Astrocyte of the cerebellum (primary cell): Measurements from ENCODE around the gene FANCD2.
"Not testable (repeated sequence)": the region's sequence is repeated elsewhere in the genome, so short reads cannot be mapped to it uniquely, and the experiment has no call there.

Experiments
- DNase-seq: peaks from one replicate; pipeline ENCODE4 v3.0.0-alpha.2; 2011; ENCODE audit warnings: low read depth
- H3K4me3 ChIP-seq: 2 replicates; pipeline ENCODE4 v1.5.1; 2011; ENCODE audit warnings: mild to moderate bottlenecking, low read depth, low read length, moderate library complexity
- CTCF ChIP-seq: IDR thresholded peaks from 2 replicates; pipeline ENCODE4 v1.5.1; 2012; ENCODE audit warnings: low read length, low read depth, moderate library complexity, mild to moderate bottlenecking; ENCODE audit errors: missing control alignments
- in situ Hi-C: cut with HindIII; loops from 2 replicates; pipeline ENCODE4 v1.10.0; 2017; ENCODE audit warnings: low sequenced_read_pairs

Gene FANCD2

GRCh38 chr3:10074666-10075065, 48.4 kb downstream of the FANCD2 start:
- no peak overlapping the region for H3K4me3 ChIP-seq
- DNase-seq = no peak
- in situ Hi-C loops = no loop called here

GRCh38 chr3:10081871-10082270, 55.6 kb downstream of the FANCD2 start:
- TF ChIP-seq CTCF = no peak
- in situ Hi-C loops = no loop called here
- DNase-seq = no peak
- H3K4me3 ChIP-seq = no peak overlapping the region

More at GRCh38 chr3:10074666-10075065, 48.4 kb downstream of the FANCD2 start:
- TF ChIP-seq CTCF = no peak

GRCh38 chr3:10085738-10086137, 59.5 kb downstream of the FANCD2 start:
- no peak for TF ChIP-seq CTCF
- no peak overlapping the region for H3K4me3 ChIP-seq
- DNase-seq = no peak
- in situ Hi-C loops = no loop called here

- TF ChIP-seq CTCF = no peak
- H3K4me3 ChIP-seq = no peak overlapping the region
- in situ Hi-C loops = no loop called here
- no peak for DNase-seq
These were observed 62.0 kb downstream of the FANCD2 start for GRCh38 chr3:10088256-10088655.

GRCh38 chr3:10090179-10090578, 63.9 kb downstream of the FANCD2 start:
- TF ChIP-seq CTCF = no peak
- H3K4me3 ChIP-seq = no peak overlapping the region
- in situ Hi-C loops = no loop called here
- DNase-seq = no peak

- DNase-seq, in situ Hi-C loops, H3K4me3 ChIP-seq: not testable (repeated sequence)
These were observed 64.5 kb downstream of the FANCD2 start for GRCh38 chr3:10090774-10091173.

- H3K4me3 ChIP-seq, in situ Hi-C loops: not testable (repeated sequence)
These were observed 65.2 kb downstream of the FANCD2 start for GRCh38 chr3:10091387-10091786.

GRCh38 chr3:10093678-10094077, 67.4 kb downstream of the FANCD2 start:
- H3K4me3 ChIP-seq = no peak overlapping the region
- in situ Hi-C loops = no loop called here
- TF ChIP-seq CTCF = no peak
- no peak for DNase-seq

More at GRCh38 chr3:10091387-10091786, 65.2 kb downstream of the FANCD2 start:
- DNase-seq = not testable (repeated sequence)
